HCT116 (cell line): ENCODE measurements around the gene KCNJ1. TPM values are rescaled to one million over a fixed set of nuclear protein-coding genes. Genes with fewer than 3 reads are reported as not detected.

Experiments used
- ATAC-seq: fragments of 200-7000 bp; cut with Tn5 transposase; 2 replicates; pipeline ENCODE4 v1.9.1; 2020; ENCODE audit warnings: mild to moderate bottlenecking, moderate library complexity
- BruUV-seq: library from RNA; stranded (reverse); fragments of 400-500 nt; replicated peaks from 2 replicates; lab custom pipeline; 2021; lab: Mats Ljungman, UMichigan
- CTCF ChIA-PET: fragments of 300-600 bp; sonication (Branson Sonifier 250); formaldehyde crosslinking; loops from one replicate; lab custom pipeline; 2021; ENCODE audit warnings: antibody characterized with exemption; lab: Charles Lee
- POLR2A ChIA-PET: fragments of 300-600, 350-600 bp; sonication (Branson Sonifier 250); formaldehyde crosslinking; loops from one replicate; lab custom pipeline; 2021; ENCODE audit warnings: antibody characterized with exemption; lab: Charles Lee
- RAD21 ChIA-PET, 2 experiments: fragments of 300-600 bp; sonication (Branson Sonifier 250); formaldehyde crosslinking; loops; one replicate each; lab custom pipeline; 2023; ENCODE audit warnings: low total read pairs in 2 of 2; ENCODE audit not compliant: uncharacterized antibody in 2 of 2, unreplicated experiment in 2 of 2, low non-redundant PET in 1 of 2; lab: Charles Lee
- DNase-seq: peaks from one replicate; pipeline ENCODE4 v3.0.0-alpha.2; 2010; ENCODE audit warnings: low read depth, low spot score
- H2AFZ ChIP-seq: fragments of 200-600 bp; shearing (Covaris generic), sonication (generic); 2 replicates; pipeline ENCODE4 v1.6.1; 2017; ENCODE audit warnings: low read depth, mixed run types, mixed read lengths, antibody characterized with exemption, low read length; ENCODE audit not compliant: poor library complexity, severe bottlenecking
- H3K27ac ChIP-seq: 2 replicates; pipeline ENCODE4 v1.5.1; 2012; ENCODE audit warnings: low read depth, low read length
- H3K27me3 ChIP-seq: fragments of 200-600 bp; sonication (generic); 2 replicates; pipeline ENCODE4 v1.6.1; 2016; ENCODE audit warnings: mixed run types, low read length, mixed read lengths; ENCODE audit not compliant: insufficient read depth
- H3K36me3 ChIP-seq, 2 experiments: fragments of 200-500 bp in 1 of 2; fragments of 200-600 bp in 1 of 2; sonication (Bioruptor generic) in 1 of 2; sonication (generic) in 1 of 2; 2 replicates each; pipeline versions ENCODE4 v1.5.1 to v1.6.1; 2014 to 2016; ENCODE audit warnings: low read length in 2 of 2, inconsistent platforms in 1 of 2, mixed read lengths in 1 of 2, mixed run types in 1 of 2; ENCODE audit not compliant: insufficient read depth in 2 of 2, control insufficient read depth in 1 of 2
- H3K4me1 ChIP-seq, 2 experiments: fragments of 200-600 bp in 1 of 2; sonication (generic) in 1 of 2; 2 replicates each; pipeline versions ENCODE4 v1.5.1 to v1.6.1; 2012 to 2017; ENCODE audit warnings: low read length in 2 of 2, inconsistent platforms in 1 of 2, mild to moderate bottlenecking in 1 of 2, mixed read lengths in 1 of 2, mixed run types in 1 of 2, moderate library complexity in 1 of 2; ENCODE audit not compliant: insufficient read depth in 2 of 2, control insufficient read depth in 1 of 2
- H3K4me2 ChIP-seq: fragments of 200-600 bp; sonication (generic); 2 replicates; pipeline ENCODE4 v1.6.1; 2017; ENCODE audit warnings: mixed run types, low read length, mixed read lengths
- H3K4me3 ChIP-seq, 2 experiments: fragments of 200-600 bp in 1 of 2; sonication (generic) in 1 of 2; replicated peaks in 1 of 2; 2 replicates each; pipeline ENCODE4 v1.5.1; 2011 to 2016; ENCODE audit warnings: low read length in 2 of 2, control low read depth in 1 of 2, low read depth in 1 of 2, mild to moderate bottlenecking in 1 of 2, mixed read lengths in 1 of 2, mixed run types in 1 of 2
- H3K79me2 ChIP-seq: fragments of 200-600 bp; sonication (generic); 2 replicates; pipeline ENCODE4 v1.6.1; 2017; ENCODE audit warnings: mild to moderate bottlenecking, mixed run types, low read length, moderate library complexity, mixed read lengths; ENCODE audit not compliant: insufficient read depth
- H3K9ac ChIP-seq: fragments of 200-600 bp; sonication (generic); 2 replicates; pipeline ENCODE4 v1.6.1; 2016; ENCODE audit warnings: low read length, mixed read lengths
- H3K9me2 ChIP-seq: fragments of 200-600 bp; sonication (generic), shearing (Covaris generic); 2 replicates; pipeline ENCODE4 v1.6.1; 2017; ENCODE audit warnings: mixed run types, mild to moderate bottlenecking, moderate library complexity; ENCODE audit not compliant: insufficient read depth
- H3K9me3 ChIP-seq, 2 experiments: fragments of 200-500 bp in 1 of 2; fragments of 200-600 bp in 1 of 2; sonication (Bioruptor generic) in 1 of 2; sonication (generic) in 1 of 2; 2 replicates each; pipeline ENCODE4 v1.6.1; 2014 to 2017; ENCODE audit warnings: low read length in 2 of 2, mixed read lengths in 2 of 2, inconsistent platforms in 1 of 2, low read depth in 1 of 2, mild to moderate bottlenecking in 1 of 2, mixed run types in 1 of 2, moderate library complexity in 1 of 2; ENCODE audit not compliant: control insufficient read depth in 1 of 2, insufficient read depth in 1 of 2
- H4K20me1 ChIP-seq: fragments of 200-600 bp; sonication (generic), shearing (Covaris generic); 2 replicates; pipeline ENCODE4 v1.6.1; 2017; ENCODE audit warnings: mixed run types, mild to moderate bottlenecking, moderate library complexity; ENCODE audit not compliant: insufficient read depth
- ELF1 ChIP-seq: IDR thresholded peaks from 2 replicates; pipeline ENCODE4 v1.6.1; 2012; ENCODE audit warnings: low read depth, borderline replicate concordance
- EZH2phosphoT487 ChIP-seq: fragments of 200-600 bp; IDR thresholded peaks from 2 replicates; pipeline ENCODE4 v1.6.1; 2018; ENCODE audit warnings: antibody characterized with exemption, borderline replicate concordance
- POLR2A ChIP-seq: IDR thresholded peaks from 2 replicates; pipeline ENCODE4 v1.7.0; 2011; ENCODE audit warnings: borderline replicate concordance; ENCODE audit not compliant: insufficient read depth, insufficient read length; ENCODE audit errors: extremely low read depth
- POLR2AphosphoS5 ChIP-seq: IDR thresholded peaks from 2 replicates; pipeline ENCODE4 v1.6.1; 2011; ENCODE audit warnings: mild to moderate bottlenecking, low read depth, low read length, moderate library complexity
- TCF7L2 ChIP-seq: IDR thresholded peaks from 2 replicates; pipeline ENCODE4 v1.7.0; 2011; ENCODE audit warnings: borderline replicate concordance, inconsistent platforms; ENCODE audit not compliant: insufficient read depth, insufficient read length; ENCODE audit errors: extremely low read depth
- YY1 ChIP-seq: IDR thresholded peaks from 2 replicates; pipeline ENCODE4 v1.6.1; 2011; ENCODE audit warnings: low read length, low read depth, moderate library complexity, mild to moderate bottlenecking; ENCODE audit not compliant: insufficient replicate concordance; ENCODE audit errors: extremely low read depth
- ZFX ChIP-seq: fragments of 450-650 bp; IDR thresholded peaks from 2 replicates; pipeline ENCODE4 v1.6.1; 2017
- ZNF274 ChIP-seq: fragments of 200-500 bp; sonication (Bioruptor generic); IDR thresholded peaks from 2 replicates; pipeline ENCODE4 v1.6.1; 2014; ENCODE audit warnings: mild to moderate bottlenecking, low read depth, low read length, inconsistent platforms
- intact Hi-C: fragments of 100-400 bp; cut with micrococcal nuclease; formaldehyde crosslinking; loops from 2 replicates; pipeline ENCODE4 v1.10.0; 2022
- total RNA-seq: library from RNA; stranded (reverse); gene quantifications from one replicate; pipeline ENCODE4 v1.2.1, GENCODE V29; 2021; ENCODE audit not compliant: unreplicated experiment
- TF ChIP-seq, protein P1 (sequence below), 3 experiments: fragments of 200-600 bp in 1 of 3; sonication (generic) in 1 of 3; IDR thresholded peaks in 2 of 3; conservative IDR thresholded peaks in 1 of 3; 2 replicates each; pipeline ENCODE4 v1.5.1; 2012 to 2017; ENCODE audit warnings: low read depth in 2 of 3, low read length in 2 of 3, antibody characterized with exemption in 1 of 3, borderline replicate concordance in 1 of 3, control low read depth in 1 of 3, mild to moderate bottlenecking in 1 of 3, mixed read lengths in 1 of 3, mixed run types in 1 of 3, moderate library complexity in 1 of 3; ENCODE audit not compliant: insufficient read depth in 1 of 3

KCNJ1 gene
- total RNA-seq, 1 experiment from 2014 or later, result 0.15 TPM

DNA sequence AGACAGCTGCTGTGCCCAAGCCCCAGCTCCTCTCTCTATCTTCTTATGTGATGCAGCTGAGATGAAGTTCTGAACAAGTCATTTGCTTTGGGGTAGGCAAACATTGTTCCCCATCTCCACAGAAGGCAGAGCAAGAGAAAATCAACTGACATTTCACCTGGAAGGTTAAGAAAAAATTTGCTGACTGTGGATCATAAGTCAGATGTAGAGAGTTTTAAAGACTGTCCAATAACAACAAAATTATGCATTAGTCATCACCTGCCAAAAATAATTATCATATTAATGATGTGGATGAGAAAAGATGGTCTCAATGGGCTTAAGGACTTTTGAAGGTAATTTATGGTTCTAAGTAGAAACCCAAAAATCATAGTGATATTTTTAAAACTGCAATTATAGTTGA lies 59.2 kb downstream of the KCNJ1 start:
- CTCF ChIA-PET, result no interaction called here
- no TSS peak for BruUV-seq
- intact Hi-C loops, result no loop called here
- Histone ChIP-seq H4K20me1 (no peaks in the 10 kb centered on the region), H3K9me3 (no peaks in the 10 kb centered on the region), H3K9ac (no peak overlapping the region), H3K27ac (no peak overlapping the region), H3K4me2 (no peak overlapping the region), H3K4me1 (no peaks in the 10 kb centered on the region), H3K27me3 (peaks cover 48% of the 10 kb centered on the region), H3K9me2 (no peaks in the 10 kb centered on the region), H3K4me3 (no peak overlapping the region), H3K36me3 (no peaks in the 10 kb centered on the region), H2AFZ (no peak overlapping the region), H3K79me2 (no peaks in the 10 kb centered on the region)
- TF ChIP-seq ZFX (no peak), ELF1 (no peak), EZH2phosphoT487 (no peak), YY1 (no peak), TCF7L2 (no peak), POLR2AphosphoS5 (no peak), POLR2A (no peak), ZNF274 (no peak)
- TF ChIP-seq, protein P1, sequence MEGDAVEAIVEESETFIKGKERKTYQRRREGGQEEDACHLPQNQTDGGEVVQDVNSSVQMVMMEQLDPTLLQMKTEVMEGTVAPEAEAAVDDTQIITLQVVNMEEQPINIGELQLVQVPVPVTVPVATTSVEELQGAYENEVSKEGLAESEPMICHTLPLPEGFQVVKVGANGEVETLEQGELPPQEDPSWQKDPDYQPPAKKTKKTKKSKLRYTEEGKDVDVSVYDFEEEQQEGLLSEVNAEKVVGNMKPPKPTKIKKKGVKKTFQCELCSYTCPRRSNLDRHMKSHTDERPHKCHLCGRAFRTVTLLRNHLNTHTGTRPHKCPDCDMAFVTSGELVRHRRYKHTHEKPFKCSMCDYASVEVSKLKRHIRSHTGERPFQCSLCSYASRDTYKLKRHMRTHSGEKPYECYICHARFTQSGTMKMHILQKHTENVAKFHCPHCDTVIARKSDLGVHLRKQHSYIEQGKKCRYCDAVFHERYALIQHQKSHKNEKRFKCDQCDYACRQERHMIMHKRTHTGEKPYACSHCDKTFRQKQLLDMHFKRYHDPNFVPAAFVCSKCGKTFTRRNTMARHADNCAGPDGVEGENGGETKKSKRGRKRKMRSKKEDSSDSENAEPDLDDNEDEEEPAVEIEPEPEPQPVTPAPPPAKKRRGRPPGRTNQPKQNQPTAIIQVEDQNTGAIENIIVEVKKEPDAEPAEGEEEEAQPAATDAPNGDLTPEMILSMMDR (IDR thresholded peaks at IDR 0.05 in 2 of 3, conservative IDR thresholded peaks at IDR 0.05 in 1 of 3; ENCODE audit: borderline replicate concordance in 1 of 3, insufficient read depth in 1 of 3, low read depth in 2 of 3, low read length in 2 of 3), result no peak
- RAD21 ChIA-PET, result no interaction called here
- DNase-seq, result no peak
- POLR2A ChIA-PET, result no interaction called here
- ATAC-seq, result no peak
